HEK293 (cell line): ENCODE measurements around the gene NDC1.
"Not testable (repeated sequence)": the region's sequence is repeated elsewhere in the genome, so short reads cannot be mapped to it uniquely, and the experiment has no call there.

Experiments used
- CTCF ChIA-PET: fragments of 350-600 bp; formaldehyde crosslinking; extraction: SDS; loops from one replicate; lab custom pipeline; 2021; ENCODE audit warnings: antibody characterized with exemption; lab: Yijun Ruan, JAX
- POLR2A ChIA-PET: fragments of 300-600 bp; formaldehyde crosslinking; extraction: SDS; loops from one replicate; lab custom pipeline; 2020; ENCODE audit warnings: antibody characterized with exemption, inconsistent platforms; lab: Yijun Ruan, JAX
- H3K27ac ChIP-seq: fragments of 200-500 bp; sonication (Bioruptor generic); 2 replicates; pipeline ENCODE4 v1.5.1; 2014; ENCODE audit warnings: low read depth, low read length, control low read depth, inconsistent platforms; ENCODE audit errors: extremely low read depth
- H3K36me3 ChIP-seq, 2 experiments: fragments of 200-500 bp in 1 of 2; sonication (Bioruptor generic) in 1 of 2; 1 replicate in 1 of 2; 2 replicates in 1 of 2; pipeline ENCODE4 v1.5.1; 2014 to 2017; ENCODE audit warnings: inconsistent platforms in 2 of 2, low read length in 2 of 2; ENCODE audit not compliant: control insufficient read depth in 2 of 2, insufficient read depth in 1 of 2
- H3K4me1 ChIP-seq: fragments of 200-500 bp; sonication (Bioruptor generic); 2 replicates; pipeline ENCODE4 v1.5.1; 2014; ENCODE audit warnings: mild to moderate bottlenecking, low read length, inconsistent platforms; ENCODE audit not compliant: control insufficient read depth, insufficient read depth
- H3K4me3 ChIP-seq: 2 replicates; pipeline ENCODE4 v1.5.1; 2011; ENCODE audit warnings: low read depth, mild to moderate bottlenecking, control low read depth, low read length, moderate library complexity
- H3K9me3 ChIP-seq: fragments of 200-500 bp; sonication (Bioruptor generic); 2 replicates; pipeline ENCODE4 v1.5.1; 2014; ENCODE audit warnings: low read depth, low read length, inconsistent platforms; ENCODE audit not compliant: control insufficient read depth, insufficient read depth
- ZNF121 ChIP-seq: fragments of 450-650 bp; formaldehyde crosslinking; IDR thresholded peaks from 2 replicates; pipeline ENCODE4 v1.5.1; 2016; ENCODE audit warnings: missing biosample characterization, missing genetic modification characterization
- ZNF138 ChIP-seq: fragments of 450-650 bp; formaldehyde crosslinking; IDR thresholded peaks from 2 replicates; pipeline ENCODE4 v1.5.1; 2016; ENCODE audit warnings: missing biosample characterization, missing genetic modification characterization, borderline replicate concordance
- ZNF146 ChIP-seq: fragments of 450-650 bp; formaldehyde crosslinking; IDR thresholded peaks from 2 replicates; pipeline ENCODE4 v1.5.1; 2016; ENCODE audit warnings: missing biosample characterization, missing genetic modification characterization
- ZNF2 ChIP-seq: fragments of 450-650 bp; formaldehyde crosslinking; IDR thresholded peaks from 2 replicates; pipeline ENCODE4 v1.5.1; 2016; ENCODE audit warnings: missing biosample characterization, missing genetic modification characterization
- ZNF266 ChIP-seq: fragments of 450-650 bp; formaldehyde crosslinking; IDR thresholded peaks from 2 replicates; pipeline ENCODE4 v1.5.1; 2016; ENCODE audit warnings: missing biosample characterization, missing genetic modification characterization, low read depth
- ZNF292 ChIP-seq: fragments of 450-650 bp; formaldehyde crosslinking; IDR thresholded peaks from 2 replicates; pipeline ENCODE4 v1.5.1; 2016; ENCODE audit warnings: low read depth, missing biosample characterization, missing genetic modification characterization, borderline replicate concordance
- ZNF654 ChIP-seq: fragments of 450-650 bp; formaldehyde crosslinking; IDR thresholded peaks from 2 replicates; pipeline ENCODE4 v1.5.1; 2016; ENCODE audit warnings: low read depth, missing biosample characterization, missing genetic modification characterization
- TF ChIP-seq, protein P1 (sequence below): fragments of 450-650 bp; formaldehyde crosslinking; IDR thresholded peaks from 2 replicates; pipeline ENCODE4 v1.5.1; 2016; ENCODE audit warnings: missing biosample characterization, missing genetic modification characterization
- TF ChIP-seq, protein P2 (sequence below): fragments of 450-650 bp; formaldehyde crosslinking; IDR thresholded peaks from 2 replicates; pipeline ENCODE4 v1.5.1; 2016; ENCODE audit warnings: missing biosample characterization, missing genetic modification characterization

NDC1 gene

DNA sequence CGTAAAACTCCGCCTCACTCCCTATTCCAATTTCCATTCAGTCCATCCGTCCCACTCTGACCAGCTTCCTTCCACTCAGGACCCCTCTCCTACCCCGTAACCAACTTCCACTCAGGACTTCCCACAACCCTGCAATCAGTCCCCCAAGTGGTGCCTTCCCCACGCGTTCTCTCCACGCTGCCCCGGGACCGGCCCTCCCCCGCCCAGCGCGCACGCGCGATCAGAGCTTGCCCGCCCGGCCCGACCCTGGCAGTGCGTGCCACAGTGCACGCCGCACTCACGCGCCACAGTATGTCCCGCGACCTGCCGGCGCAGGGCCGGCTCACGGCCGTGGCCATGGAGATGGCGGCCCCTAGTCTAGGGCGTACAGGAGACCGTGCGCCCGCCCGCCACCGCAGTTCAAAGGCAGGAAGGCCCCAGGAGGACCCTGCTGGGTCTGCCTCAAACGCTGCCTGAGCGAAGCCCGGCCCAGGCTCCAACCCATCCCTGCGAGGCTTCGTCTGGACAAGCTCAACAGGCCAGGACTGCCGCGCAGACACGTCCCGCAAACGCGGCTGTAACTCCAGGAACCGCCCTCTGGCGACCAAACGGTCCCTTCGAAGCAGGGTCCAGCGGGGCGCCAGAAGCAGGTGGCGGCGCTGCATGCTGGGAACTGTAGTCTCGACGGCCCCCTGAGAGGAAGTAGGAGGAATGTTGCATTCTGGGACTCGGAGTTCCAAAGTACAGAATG, at the start of gene NDC1 (continued):
- TF ChIP-seq ZNF266 (tag by site-specific recombination): 0 out of 2 replicates have a peak, but pooled peaks have one; percentile 39
- TF ChIP-seq ZNF138 (tag by site-specific recombination): no peak

DNA sequence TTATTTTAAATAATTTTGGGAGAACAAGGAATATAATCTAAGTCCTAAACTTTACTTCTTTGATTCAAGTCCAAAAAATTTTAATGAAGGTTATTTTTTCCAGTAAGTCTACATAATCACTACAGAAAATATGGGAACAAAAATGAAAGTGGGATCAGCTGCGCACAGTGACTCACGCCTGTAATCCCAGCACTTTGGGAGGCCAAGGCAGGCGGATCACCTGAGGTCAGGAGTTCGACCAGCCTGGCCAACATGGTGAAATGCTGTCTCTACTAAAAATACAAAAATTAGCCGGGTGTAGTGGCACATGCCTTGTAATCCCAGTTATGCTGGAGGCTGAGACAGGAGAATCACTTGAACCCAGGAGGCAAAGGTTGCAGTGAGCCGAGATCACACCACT, 45.5 kb upstream of the NDC1 start:
- not testable (repeated sequence) for H3K4me3 ChIP-seq, H3K4me1 ChIP-seq, H3K27ac ChIP-seq, H3K9me3 ChIP-seq
- ChIA-PET POLR2A (interaction anchor here (1.4 kb wide), 1 partner anchor 62 kb away, joined by 6 read pairs; the partner anchor contains the start of gene IFT25), CTCF (interaction anchor here (1.3 to 1.6 kb wide), 2 partner anchors 23 to 64 kb away, joined by 5 to 7 read pairs; no protein-coding TSS in a partner anchor)
- peaks cover 0 to 44% of the 10 kb centered on the region in 2 experiments; a peak in 2 of 3 replicates for H3K36me3 ChIP-seq

DNA sequence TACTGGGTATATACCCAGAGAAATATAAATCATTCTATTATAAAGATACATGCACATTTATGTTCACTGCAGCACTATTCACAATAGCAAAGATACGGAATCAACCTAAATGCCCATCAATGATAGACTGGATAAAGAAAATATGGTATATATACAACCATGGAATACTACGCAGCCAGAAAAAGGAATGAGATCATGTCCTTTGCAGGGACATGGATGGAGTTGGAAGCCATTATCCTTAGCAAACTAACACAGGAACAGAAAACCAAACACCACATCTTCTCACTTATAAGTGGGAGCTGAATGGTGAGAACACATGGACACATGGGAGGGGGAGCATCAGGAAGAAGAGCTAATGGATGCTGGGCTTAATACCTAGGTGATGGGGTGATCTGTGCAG, 43.8 kb upstream of the NDC1 start:
- H3K4me3 ChIP-seq, H3K27ac ChIP-seq, H3K9me3 ChIP-seq, POLR2A ChIA-PET, H3K4me1 ChIP-seq: not testable (repeated sequence)
- peaks cover 11 to 46% of the 10 kb centered on the region in 2 experiments for H3K36me3 ChIP-seq
- TF ChIP-seq, protein P1, sequence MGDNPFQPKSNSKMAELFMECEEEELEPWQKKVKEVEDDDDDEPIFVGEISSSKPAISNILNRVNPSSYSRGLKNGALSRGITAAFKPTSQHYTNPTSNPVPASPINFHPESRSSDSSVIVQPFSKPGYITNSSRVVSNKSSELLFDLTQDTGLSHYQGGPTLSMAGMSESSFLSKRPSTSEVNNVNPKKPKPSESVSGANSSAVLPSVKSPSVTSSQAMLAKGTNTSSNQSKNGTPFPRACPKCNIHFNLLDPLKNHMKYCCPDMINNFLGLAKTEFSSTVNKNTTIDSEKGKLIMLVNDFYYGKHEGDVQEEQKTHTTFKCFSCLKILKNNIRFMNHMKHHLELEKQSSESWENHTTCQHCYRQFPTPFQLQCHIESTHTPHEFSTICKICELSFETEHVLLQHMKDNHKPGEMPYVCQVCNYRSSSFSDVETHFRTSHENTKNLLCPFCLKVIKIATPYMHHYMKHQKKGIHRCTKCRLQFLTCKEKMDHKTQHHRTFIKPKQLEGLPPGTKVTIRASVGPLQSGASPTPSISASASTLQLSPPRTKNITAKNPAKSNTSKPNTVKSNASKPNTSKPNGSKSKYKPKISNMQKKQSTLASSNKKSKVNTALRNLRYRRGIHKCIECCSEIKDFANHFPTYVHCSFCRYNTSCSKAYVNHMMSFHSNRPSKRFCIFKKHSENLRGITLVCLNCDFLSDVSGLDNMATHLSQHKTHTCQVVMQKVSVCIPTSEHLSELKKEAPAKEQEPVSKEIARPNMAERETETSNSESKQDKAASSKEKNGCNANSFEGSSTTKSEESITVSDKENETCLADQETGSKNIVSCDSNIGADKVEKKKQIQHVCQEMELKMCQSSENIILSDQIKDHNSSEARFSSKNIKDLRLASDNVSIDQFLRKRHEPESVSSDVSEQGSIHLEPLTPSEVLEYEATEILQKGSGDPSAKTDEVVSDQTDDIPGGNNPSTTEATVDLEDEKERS (tag by site-specific recombination): 0 out of 2 replicates have a peak, but pooled peaks have one; percentile 67
- TF ChIP-seq, protein P2, sequence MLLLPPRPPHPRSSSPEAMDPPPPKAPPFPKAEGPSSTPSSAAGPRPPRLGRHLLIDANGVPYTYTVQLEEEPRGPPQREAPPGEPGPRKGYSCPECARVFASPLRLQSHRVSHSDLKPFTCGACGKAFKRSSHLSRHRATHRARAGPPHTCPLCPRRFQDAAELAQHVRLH (tag by site-specific recombination): peak; percentile 78
- TF ChIP-seq ZNF146 (tag by site-specific recombination): peak; percentile 96
- CTCF ChIA-PET: interaction anchor here (0.5 to 0.8 kb wide), 4 partner anchors 10 to 1637 kb away, joined by 3 to 7 read pairs (median 4); no protein-coding TSS in a partner anchor

DNA sequence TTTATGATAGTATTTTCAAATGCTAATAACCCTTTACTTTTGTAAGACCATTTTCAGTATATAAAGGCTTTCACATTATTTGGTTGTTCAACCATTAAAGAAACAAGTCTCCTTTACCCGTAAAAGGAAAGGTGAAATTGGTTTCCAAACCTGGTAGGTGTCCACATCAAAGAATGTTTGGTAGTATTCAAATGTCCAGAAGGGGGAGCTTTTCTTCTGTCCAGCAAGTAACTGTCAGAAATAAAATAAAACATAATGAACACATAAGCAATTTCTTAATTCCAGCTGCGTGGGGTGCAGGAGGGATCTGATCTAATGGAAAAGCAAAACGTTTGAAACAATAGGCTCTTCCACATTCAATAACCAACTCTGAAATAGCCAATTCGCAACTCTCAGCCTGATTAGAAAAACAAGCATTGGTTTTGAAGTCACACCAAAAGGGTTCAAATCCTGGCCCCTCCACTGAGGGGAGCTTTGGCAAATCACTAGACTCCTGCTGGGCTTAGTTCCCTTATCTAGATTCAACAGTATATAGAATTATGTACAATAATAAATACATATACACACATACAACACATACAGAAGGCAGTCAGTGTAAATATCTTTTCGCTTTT, 40.5 kb upstream of the NDC1 start:
- H3K27ac ChIP-seq: no peak overlapping the region
- H3K9me3 ChIP-seq: no peaks in the 10 kb centered on the region
- H3K36me3 ChIP-seq: peaks cover 11 to 52% of the 10 kb centered on the region in 2 experiments
- no peaks in the 10 kb centered on the region for H3K4me1 ChIP-seq
- TF ChIP-seq ZNF292 (tag by site-specific recombination) (no peak), ZNF2 (tag by site-specific recombination) (peak; percentile 33; the same call in 1 of the 2 replicates), ZNF654 (tag by site-specific recombination) (peak; percentile 43)
- H3K4me3 ChIP-seq: no peak overlapping the region
- POLR2A ChIA-PET: interaction anchor here (0.8 kb wide), 1 partner anchor 67 kb away, joined by 4 read pairs; the partner anchor contains the start of gene IFT25
- CTCF ChIA-PET: interaction anchor here (0.6 to 3.7 kb wide), 25 partner anchors 8 to 913 kb away, joined by 3 to 56 read pairs (median 3); partner anchors contain the start of gene YIPF1

DNA sequence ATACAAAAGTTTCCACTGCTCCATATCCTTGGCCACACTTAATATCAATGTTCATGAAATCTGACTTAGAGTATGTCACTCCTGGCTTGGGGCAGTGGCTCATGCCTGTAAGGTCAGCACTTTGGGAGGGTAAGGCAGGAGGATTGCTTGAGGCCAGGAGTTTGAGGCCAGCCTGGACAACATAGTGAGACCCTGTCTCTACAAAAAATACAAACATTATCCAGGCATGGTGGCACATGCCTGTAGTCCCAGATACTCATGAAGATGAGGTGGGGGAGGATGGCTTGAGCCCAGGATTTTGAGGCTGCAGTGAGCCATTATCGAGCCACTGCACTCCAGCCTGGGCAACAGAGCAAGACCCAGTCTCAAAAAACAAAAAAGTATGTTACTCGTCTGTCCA, 37.1 kb upstream of the NDC1 start:
- H3K27ac ChIP-seq, H3K9me3 ChIP-seq, H3K4me1 ChIP-seq, H3K4me3 ChIP-seq, POLR2A ChIA-PET: not testable (repeated sequence)
- peak; percentile 76 for TF ChIP-seq ZNF121
- CTCF ChIA-PET: interaction anchor here (1.3 to 4.2 kb wide), 4 partner anchors 14 to 85 kb away, joined by 4 to 23 read pairs (median 10); no protein-coding TSS in a partner anchor
- peaks cover 21 to 66% of the 10 kb centered on the region in 2 experiments for H3K36me3 ChIP-seq
